HL-60/S4 (cell line): ENCODE results near the gene CD276.

Experiments
- in situ Hi-C: fragments of 300-500 bp; cut with MboI; formaldehyde crosslinking; loops from 2 replicates; pipeline ENCODE4 v1.14.3; 2022; ENCODE audit warnings: low sequenced_read_pairs

The CD276 gene

DNA sequence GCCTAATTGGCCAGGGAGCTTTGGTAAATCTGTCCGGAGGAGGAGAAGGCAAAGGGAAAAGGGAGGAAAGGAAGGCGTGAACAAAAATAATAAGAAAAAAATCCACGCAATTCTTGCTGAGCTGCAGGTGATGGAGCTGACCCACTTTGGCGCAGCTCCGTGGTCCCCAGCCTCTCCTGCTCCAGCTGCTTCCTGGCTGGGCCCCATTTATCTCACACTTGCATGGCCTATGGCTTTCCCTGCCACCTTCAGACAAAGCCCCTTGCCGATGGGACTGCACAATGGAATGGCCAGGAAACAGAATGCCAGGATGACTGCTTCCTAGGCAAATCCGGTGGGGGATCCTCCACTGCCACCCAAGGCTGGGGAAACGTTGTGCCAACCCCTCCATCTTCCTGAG, 62.1 kb downstream of the CD276 start:
- in situ Hi-C loops: no loop called here

DNA sequence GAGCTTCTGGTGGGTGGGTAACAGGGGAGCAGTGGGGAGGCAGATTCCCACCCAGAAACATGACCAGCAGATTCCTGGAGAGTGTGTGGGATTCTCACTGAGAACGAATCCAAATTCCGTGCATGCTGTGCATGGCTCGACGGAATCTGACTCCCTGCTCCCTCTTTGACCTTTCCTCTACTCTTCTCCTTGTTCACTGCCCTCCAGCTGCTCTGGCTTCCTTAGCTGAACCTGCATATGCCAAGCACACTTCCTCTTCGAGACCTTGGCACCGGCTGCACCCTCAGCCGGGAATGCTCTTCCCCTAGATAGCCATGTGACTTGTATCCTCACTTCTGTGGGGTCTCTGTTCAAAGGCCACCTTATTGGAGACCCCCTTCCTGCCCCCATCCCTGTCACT, 62.7 kb downstream of the CD276 start:
- in situ Hi-C loops: no loop called here

GRCh38 chr15:73747847-73748590, 63.8 kb downstream of the CD276 start:
- in situ Hi-C loops: no loop called here

DNA sequence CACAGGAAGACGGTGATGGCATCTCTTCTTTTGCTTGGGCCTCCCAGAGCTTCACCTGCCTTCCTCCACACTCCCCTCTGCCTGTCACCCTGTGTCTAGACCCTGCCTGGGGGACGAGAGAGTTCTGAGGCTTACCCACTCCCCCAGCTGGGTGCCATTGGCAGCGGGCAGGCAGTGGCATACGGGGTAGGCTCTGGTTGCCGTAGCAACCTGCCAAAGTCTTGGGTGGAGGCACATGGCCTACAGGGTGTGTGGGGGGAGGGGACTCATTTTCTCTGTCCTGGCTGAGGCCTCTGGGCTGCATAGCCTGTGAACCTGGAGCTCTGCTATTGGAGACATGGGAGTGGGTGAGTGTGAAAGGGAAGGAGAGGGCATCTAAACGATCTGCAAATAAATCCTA, 64.5 kb downstream of the CD276 start:
- in situ Hi-C loops: no loop called here

DNA sequence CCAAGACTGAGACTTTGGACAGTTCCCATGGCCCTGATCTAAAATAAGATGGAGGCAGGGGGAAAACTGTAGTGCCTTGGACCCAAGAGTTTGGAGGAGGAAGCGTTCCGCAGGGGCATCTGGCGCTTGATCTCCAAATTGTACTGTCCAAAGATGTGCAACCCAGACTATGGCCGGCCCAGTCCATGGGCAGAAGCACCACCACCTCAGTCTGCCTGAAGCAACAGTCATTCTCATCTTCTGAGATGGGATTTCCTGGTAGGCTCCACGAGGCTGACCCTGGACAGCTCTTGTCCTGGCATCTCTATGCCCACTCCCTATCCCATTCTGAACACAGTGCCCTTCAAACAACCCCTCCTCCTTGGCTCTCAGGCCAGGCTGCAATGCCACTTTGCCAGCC, 65.3 kb downstream of the CD276 start:
- in situ Hi-C loops: no loop called here

DNA sequence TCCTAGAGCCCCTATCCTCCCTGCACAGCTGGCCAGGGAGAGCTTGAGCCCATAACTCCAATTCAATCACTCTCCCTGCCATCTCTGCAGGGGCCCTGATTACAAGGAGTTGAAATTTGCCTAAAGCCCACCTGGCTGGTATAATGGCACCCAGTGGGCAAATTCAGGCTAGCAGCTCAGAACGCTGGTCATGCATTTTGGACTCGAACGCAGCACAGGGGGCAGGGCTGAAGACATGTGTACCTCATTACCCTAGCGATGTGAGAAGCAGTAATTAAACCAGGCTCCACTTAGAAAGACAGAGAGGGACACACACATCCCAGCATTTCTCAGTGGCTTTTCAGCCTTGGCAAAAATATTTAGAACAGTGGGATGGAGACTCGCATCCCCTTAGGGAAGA, 65.8 kb downstream of the CD276 start:
- in situ Hi-C loops: no loop called here

- in situ Hi-C loops: no loop called here
Measured at GRCh38 chr15:73750438-73750837, 66.3 kb downstream of the CD276 start.

- in situ Hi-C loops: no loop called here
Measured at GRCh38 chr15:73750951-73751350, 66.8 kb downstream of the CD276 start.

DNA sequence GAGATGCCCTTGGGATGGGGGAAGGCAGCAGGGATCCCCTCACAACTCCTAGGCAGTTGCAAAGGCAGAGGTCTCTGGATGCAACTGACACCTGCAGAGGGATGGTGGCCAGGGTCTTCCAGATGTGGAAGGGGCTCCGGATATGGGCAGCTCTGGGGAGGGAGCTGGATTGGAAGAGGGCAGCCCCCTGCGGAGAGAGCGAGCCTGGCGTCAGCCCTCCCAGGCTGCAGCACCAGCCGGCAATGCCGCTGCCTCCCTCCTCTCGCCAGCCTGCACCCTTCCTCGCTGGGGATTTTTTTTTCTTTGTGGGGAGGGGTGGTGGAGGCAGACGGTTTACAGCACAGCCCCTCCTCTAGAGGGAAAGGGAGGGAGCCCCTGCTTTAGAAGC, 67.3 kb downstream of the CD276 start:
- in situ Hi-C loops: no loop called here

- in situ Hi-C loops: no loop called here
Measured at GRCh38 chr15:73751899-73752805, 68.0 kb downstream of the CD276 start.

DNA sequence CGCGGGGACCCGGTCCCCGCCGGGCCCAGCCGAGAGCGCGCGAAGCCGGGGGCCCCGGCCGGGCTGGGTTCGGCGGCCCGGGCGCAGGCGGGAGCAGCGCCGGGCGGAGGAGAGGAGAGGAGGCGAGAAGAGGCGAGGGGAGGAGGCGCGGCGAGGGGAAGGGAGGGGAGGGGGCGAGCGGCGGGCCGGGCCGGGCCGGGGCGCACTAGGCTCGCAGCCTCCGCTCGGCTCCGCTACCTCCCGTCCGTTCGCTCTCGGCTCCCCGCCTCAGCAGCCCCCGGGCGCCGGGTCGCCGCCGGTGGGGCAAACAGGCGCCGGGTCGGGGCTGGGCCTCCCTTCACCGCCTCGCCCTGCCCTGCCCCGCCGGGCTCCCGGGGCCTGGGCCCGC, 68.6 kb downstream of the CD276 start:
- in situ Hi-C loops: no loop called here

- in situ Hi-C loops: no loop called here
Measured at GRCh38 chr15:73753250-73754130, 69.3 kb downstream of the CD276 start, which contains the start of gene INSYN1. Gene INSYN1 (minus strand): TSS chr15:73753351. CDS start chr15:73751130, 2,221 bp downstream.

GRCh38 chr15:73754461-73754860, 70.3 kb downstream of the CD276 start:
- in situ Hi-C loops: no loop called here

DNA sequence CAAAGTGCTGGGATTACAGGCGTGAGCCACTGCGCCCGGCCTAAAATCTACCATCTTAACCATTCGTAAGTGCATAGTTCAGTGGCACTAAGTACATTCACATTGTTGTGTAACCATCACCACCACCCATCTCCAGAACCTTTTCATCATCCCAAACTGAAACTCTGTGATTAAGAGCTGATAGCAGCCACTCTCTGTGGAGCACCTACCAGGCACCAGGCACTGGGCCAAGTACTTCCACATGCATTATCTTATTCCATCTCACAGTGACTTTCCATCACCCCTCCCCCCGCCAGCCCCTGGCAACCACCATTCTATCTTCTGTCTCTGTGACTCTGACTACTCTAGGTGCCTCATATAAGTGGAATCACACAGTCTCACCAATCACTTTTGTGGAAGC, 71.3 kb downstream of the CD276 start:
- in situ Hi-C loops: no loop called here

DNA sequence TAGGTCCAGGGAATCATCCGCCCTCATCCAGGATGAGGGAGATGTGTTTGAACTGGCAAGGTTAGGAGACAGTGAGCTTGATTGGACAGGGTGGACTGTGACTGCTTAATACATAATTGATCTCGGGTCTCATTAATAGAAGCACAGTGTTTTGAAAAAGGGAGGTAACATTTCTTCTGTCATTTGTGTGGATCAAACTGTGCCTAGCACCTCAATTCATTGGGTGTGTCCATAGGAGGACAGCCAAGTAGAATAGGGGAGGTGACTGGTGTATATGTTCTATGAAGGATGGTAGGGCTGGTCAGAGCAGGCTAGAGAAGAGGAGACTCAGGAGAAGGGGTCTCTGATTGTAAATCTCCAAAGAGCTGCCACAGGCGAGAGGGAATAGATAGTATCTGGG, 71.8 kb downstream of the CD276 start:
- in situ Hi-C loops: no loop called here

DNA sequence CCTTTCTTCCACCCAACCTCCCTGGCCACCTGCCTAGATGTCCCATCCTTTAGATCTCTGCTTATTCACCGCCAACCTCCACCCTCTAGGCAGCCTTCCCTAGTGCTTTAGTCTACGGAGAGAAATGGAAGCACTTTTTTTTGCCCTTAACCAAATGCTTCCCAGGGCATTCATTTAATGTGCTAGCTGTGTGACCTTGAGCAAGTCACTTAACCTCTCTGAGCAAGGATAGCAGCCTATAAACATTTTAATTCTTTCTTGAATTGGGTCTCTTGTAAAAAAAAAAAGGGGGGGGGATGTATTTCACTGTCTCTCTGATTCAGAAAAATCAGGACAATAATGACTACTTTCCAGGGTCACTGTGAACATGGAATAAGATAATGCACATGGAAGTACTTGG, 72.2 kb downstream of the CD276 start:
- in situ Hi-C loops: no loop called here

GRCh38 chr15:73756947-73757513, 72.8 kb downstream of the CD276 start:
- in situ Hi-C loops: no loop called here

GRCh38 chr15:73757571-73757970, 73.4 kb downstream of the CD276 start:
- in situ Hi-C loops: no loop called here

DNA sequence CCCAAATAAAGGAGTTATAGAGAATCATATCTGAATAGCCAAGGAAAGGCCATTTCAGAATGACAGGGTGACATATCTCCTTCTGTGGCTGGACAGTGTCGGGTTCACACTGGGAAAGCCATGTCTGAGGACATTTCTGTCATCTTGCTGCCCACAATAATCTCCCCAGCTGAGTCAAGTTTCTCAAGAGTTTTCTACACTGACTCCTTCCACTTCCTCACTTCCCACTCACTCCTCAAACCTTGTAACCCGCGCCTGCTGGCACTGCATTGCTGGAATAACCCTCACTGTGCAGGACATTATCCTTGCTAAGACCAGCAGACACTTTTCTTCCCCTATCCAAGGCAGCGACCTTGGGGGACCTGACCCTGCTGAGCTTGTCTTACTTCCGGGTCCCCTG, 74.3 kb downstream of the CD276 start:
- in situ Hi-C loops: no loop called here

DNA sequence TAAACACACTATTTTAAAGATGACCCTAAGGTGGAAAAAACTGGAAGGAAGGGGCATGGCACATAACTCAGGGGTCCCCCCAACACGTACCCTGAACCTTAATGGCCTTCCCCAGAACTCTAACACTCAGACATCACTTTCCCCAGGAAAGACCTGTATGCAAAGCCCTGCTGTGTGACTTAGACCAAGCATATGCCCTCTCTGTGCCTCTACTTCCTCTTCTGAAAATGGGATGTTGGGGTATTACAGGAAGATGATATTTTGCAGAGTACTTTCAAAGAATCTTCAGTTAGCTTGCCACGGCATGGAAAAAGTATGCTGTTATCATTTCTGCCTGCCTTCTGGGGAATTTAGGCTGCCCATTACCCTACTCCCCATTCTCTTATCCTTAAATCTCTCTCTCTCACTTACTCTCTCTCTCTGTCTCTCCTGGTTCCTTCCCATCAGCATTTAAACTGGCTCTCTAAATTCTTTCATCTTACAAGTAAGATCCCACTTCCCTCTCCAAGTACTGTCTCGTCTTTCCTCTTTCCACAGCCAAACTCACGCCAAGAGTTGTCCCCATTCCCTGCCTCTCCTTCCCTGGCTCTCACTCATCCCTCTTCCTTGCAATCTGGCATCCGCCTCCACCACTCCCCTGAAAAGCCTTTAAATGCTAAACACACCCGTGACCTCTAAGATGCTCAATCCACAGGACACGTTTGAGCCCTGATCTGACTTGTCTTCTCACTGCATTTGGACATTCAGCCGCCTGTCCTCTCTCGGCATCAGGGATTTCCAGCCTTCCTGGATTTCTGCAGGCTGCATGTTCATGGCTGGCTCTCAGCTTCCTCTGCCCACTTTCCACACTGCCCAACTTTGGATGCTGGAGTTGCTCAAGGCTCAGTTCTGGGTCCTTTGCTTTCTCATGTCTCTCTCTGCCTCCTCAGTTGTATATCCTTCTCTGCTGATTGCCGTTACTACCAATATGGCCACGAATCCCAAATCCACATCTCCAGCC, 76.4 kb downstream of the CD276 start:
- in situ Hi-C loops: no loop called here
